LNCAP (cell line): ENCODE data around the gene R3HDML.

ENCODE experiments used
- CTCF ChIP-seq: fragments of 450-650 bp; IDR thresholded peaks from 2 replicates; pipeline ENCODE4 v1.5.1; 2017; ENCODE audit warnings: mild to moderate bottlenecking

R3HDML gene

GRCh38 chr20:44336725-44337380 is at the start of gene R3HDML:
Gene R3HDML, plus strand, starts transcription at chr20:44337043. Its CDS starts 115 bp downstream, at chr20:44337158.
- TF ChIP-seq CTCF, result no peak

- no peak for TF ChIP-seq CTCF
Observed at GRCh38 chr20:44287272-44288097, 49.4 kb upstream of the R3HDML start.

GRCh38 chr20:44288252-44288651 is 48.6 kb upstream of the R3HDML start:
- no peak for TF ChIP-seq CTCF

- no peak for TF ChIP-seq CTCF
Observed at GRCh38 chr20:44291754-44292153, 45.1 kb upstream of the R3HDML start.

GRCh38 chr20:44296011-44296410 is 40.8 kb upstream of the R3HDML start:
- TF ChIP-seq CTCF, result no peak

- TF ChIP-seq CTCF, result no peak
Observed at GRCh38 chr20:44297721-44298120, 39.1 kb upstream of the R3HDML start.

- no peak for TF ChIP-seq CTCF
Observed at GRCh38 chr20:44301285-44301684, 35.6 kb upstream of the R3HDML start.
